DOHH2 (cell line): ENCODE measurements around the gene METTL22.

Experiments used
- CTCF ChIP-seq: fragments of 200-600 bp; sonication (generic); IDR thresholded peaks from one replicate; pipeline ENCODE4 v1.5.1; 2014; ENCODE audit warnings: antibody characterized with exemption, mild to moderate bottlenecking, low read depth, low read length; ENCODE audit not compliant: poor library complexity, severe bottlenecking
- EZH2phosphoT487 ChIP-seq: fragments of 200-600 bp; sonication (generic); IDR thresholded peaks from 2 replicates; pipeline ENCODE4 v1.6.1; 2017; ENCODE audit warnings: borderline replicate concordance, mild to moderate bottlenecking, antibody characterized with exemption, low read length, moderate library complexity, mixed read lengths

GRCh38 chr16:8642146-8642545, 20.6 kb downstream of the METTL22 start:
- no peak for TF ChIP-seq CTCF
- TF ChIP-seq EZH2phosphoT487, result no peak
